Hematopoietic multipotent progenitor cell treated with erythropoietin and hydrocortisone succinate and interleukin-3 and kit ligand, for 8 days (in vitro differentiated cells): ENCODE results near the gene IRS4.

Source experiments
- DNase-seq: peaks from one replicate; pipeline ENCODE4 v3.0.0-alpha.2; 2015

The IRS4 gene

GRCh38 chrX:108736509-108737479 lies at the start of gene IRS4:
IRS4 (minus strand) TSS chrX:108736563.
- DNase-seq, result no peak

GRCh38 chrX:108772549-108772948 lies 36.2 kb upstream of the IRS4 start:
- DNase-seq, result no peak

DNA sequence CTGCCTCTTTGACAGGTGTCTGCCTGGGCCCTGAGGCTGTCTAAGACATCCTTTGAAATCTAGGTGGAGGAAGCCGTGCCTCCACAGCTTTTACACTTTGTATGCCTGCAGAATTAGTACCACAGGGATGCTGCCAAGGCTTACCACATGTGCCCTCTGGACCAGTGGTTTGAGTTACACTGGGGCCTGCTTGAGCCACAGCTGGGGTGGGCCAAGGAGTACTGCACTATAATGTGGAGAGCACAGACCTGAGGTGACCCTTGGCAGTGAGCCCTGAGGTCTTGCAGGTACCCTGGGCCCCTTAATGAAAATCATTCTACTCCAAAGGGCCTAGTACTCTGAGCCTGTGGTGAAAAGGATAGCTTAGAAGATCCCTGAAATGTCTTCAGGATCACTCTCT lies 27.2 kb upstream of the IRS4 start:
- DNase-seq, result no peak

DNA sequence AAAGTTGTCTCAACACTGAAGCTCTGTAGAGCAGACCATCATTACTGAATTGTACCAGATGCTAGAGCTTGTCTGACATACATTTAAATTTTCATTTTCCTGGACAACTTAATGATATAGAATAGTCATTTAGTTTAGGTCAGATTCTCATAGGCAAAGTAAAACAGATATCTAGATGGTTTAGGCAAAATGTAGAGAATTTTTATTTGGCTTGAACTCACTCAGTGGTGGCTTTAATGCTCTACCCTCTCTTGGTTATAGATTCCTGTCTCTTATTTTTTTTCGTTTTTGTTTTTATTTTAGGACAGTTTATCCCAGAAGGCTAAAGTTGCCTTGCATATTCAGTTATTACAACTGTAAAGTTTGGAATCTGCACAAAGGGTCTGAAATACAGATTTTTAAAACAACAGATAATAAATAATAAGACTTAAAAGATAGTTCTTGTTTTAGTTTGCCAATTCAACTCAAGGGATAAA lies 4.0 kb upstream of the IRS4 start:
- no peak for DNase-seq

- DNase-seq, result no peak
Measured at GRCh38 chrX:108737754-108738153, 1.4 kb upstream of the IRS4 start.

GRCh38 chrX:108735679-108736508 lies 469 bp downstream of the IRS4 start:
- DNase-seq, result no peak

DNA sequence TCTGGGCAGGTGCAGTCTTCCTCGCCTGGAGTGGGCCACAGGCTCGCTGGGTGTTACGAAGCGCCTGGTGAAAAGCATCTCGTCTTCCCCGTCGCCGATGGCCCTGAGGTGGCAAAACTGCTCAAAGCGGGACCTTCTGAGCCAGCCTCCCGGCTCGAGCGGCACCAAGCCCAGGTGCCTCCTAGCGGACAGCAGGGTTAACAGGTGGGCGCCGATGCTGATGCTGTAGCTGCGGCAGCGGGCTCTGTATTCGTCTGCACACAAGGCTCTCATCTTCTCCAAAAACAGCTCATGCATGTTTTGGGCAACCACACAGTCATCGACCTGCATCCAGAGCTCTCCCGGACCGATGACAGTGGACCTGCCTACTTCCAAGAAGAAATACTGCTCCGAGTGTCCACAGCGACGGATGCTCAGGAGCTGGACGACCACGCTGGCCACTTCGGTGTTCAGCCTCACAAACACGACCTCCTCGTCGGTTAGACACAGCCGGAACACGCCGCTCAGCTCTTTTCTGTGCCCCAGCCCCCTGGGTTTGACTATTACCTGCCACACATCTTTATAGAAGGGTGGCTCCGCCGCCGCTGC lies 1.2 kb downstream of the IRS4 start:
- DNase-seq, result no peak

DNA sequence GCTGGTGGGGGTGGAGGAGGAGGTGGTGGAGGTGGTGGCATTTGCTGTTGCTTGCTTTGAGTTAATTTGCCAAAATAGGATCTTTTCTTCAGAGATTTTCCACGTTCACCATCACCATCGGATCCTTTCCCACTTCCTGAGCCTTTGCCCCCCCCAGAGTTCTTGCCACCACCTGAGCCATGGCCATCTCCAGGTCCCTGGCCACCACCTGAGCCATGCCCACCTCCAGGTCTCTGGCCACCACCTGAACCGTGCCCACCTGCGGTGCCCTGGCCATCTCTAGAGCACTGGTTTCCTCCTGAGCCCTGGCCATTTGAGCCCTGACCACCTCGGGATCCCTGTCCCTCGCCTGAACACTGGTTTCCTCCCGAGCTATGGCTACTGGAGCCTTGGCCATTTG lies 1.9 kb downstream of the IRS4 start:
- DNase-seq, result no peak

DNA sequence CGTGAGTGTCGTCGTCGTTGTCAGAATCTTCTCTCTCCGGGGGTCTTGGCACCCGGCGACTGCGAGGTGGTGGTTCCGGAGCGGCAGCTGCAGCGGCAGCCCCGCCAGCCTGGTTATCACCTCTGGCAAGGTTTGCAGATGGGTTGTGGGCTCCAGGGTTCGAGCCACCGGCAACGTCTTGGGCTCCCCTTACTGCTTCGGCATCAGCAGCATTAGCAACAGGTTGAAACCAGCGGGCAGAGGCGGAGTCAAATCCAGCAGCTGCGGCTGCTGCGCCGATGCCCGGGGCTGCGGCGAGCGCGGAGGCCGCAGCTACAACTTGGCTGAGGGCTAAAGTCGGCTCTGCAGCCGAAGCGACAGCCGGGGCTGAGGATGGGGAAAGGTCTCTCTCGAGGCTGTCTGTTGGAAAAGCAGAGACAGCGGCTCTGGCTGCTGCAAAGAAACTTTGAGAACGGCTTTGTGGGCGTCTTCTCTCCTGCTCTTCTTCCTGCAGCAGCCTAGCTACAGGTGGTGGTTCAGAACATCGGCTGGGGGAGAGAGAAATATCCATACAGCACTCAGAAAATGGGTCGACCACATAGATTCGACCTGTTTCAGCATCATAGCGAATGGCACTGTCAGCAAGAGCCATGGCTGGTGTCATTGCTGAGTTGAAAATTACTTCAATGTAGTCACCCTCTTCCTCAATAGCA lies 3.6 kb downstream of the IRS4 start:
- no peak for DNase-seq

DNA sequence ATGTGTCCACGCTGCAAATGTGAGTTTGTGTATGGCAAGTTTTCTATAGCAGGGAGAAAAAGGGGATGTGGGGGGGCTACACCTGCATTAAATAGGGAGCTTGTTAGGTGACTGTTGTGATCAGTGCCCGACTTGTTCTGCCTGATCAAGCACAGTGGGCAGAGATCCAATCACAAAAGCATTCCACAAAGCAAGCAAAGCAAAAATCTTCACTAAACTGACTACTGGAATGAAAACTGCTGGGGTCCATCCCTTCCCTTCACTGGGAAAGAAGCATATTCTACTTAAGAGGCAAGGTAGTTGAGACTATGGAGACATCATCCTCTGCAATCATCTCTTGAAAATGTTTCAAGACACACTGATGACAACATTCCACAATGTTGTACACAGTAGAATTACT lies 5.2 kb downstream of the IRS4 start:
- no peak for DNase-seq

- no peak for DNase-seq
Measured at GRCh38 chrX:108726748-108727147, 9.6 kb downstream of the IRS4 start.

DNA sequence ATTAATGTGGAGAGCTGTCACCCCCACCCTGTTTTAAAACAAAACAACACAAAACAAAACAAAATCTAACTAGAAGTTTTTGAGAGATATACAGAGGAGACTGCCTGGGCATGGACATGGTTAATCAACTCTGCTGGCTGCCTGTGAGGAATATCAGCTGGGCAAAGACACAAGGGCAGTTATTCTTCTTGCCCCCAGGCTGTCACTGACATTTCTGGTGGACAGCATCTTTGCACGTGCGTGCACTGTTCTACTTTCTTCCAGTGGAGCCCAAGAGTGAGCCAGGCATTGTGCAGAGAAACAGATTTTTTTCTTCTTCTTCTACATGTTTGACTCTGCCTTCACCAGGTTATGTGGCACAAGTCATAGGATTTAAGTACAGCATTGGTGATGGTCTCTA lies 13.8 kb downstream of the IRS4 start:
- DNase-seq, result no peak

DNA sequence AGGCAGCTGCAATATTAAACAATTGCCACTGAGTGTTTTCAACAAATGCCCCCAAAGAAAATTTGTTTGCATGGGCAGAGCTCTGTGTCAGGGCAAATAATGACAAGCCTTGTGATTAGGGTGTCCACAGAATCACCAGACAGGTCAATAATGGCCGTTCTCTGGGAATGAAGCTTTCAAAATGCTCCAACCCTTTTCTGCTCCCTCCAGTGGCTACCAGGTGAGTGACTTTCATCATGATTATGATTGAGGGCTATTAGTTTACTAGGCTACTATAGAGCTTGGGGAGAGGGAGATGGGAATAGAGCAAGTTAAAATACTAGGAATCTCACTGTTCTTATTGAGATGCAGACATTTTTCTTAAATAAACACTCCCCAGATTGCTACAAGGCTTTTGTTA lies 23.5 kb downstream of the IRS4 start:
- no peak for DNase-seq

DNA sequence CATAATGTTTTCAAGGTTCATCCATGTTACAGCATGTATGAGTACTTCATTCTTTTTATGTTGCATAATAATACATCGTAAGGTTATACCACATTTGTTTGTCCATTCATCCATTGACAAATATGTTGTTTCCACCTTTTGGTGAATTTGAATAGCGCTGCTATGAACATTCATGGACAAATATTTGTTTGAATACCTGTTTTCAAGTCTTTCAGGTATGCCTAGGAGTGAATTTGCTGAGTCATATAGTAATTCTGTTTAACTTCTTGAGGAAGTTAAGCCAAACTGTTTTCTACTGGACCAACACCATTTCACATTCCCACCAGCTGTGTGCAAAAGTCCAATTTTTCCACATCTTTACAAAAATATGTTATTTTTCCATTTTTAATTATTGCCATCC lies 31.5 kb downstream of the IRS4 start:
- no peak for DNase-seq

GRCh38 chrX:108702530-108702929 lies 33.8 kb downstream of the IRS4 start:
- no peak for DNase-seq

- DNase-seq, result no peak
Measured at GRCh38 chrX:108701633-108702032, 34.7 kb downstream of the IRS4 start.

DNA sequence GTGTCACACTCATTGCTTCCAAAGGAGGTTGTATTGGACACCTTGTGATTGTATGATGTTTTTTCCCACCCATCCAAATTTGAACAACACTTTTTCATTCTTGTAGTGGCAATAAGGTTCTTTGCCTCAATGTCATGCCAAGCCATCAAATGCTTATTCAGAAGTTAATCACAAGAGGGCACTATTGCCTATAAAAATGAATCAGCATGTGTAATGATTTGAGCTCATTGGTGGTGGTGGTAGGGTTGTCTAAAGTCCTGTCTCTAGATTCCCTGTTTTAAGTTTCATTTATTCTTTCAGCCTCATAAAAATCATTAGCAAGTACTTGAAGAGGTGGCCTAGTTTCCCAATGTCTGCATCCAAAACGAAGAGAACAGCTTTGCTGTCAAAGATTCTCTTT lies 37.0 kb downstream of the IRS4 start:
- peak; percentile 19 for DNase-seq

DNA sequence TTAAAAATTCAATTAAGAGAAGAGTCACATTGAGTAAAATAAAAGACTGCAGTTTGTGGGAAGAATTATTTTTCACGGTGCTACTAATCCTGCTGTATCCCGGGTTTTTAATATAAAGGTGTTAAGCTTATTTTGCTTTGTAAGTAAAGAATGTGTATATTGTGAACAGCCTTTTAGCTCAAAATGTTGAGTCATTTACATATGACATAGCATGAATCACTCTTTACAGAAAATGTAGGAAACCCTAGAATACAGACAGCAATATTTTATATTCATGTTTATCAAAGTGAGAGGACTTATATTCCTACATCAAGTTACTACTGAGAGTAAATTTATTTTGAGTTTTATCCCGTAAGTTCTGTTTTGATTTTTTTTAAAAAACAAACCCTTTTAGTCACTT lies 39.7 kb downstream of the IRS4 start:
- DNase-seq, result no peak
